ENCODE data around the gene KCNJ12. TPM values are rescaled to one million over a fixed set of nuclear protein-coding genes. Genes with fewer than 3 reads are reported as not detected.
A peak's percentile ranks its signal among the peaks of the same experiment; 100 is the strongest.
"Not testable (repeated sequence)": the region's sequence is repeated elsewhere in the genome, so short reads cannot be mapped to it uniquely, and the experiment has no call there.

KCNJ12 gene
- total RNA-seq, 2 donors from 2014 or later = not detected

- Mint-ChIP-seq H3K9me3 (no peaks in the 10 kb centered on the region), H3K27ac (peak overlapping the region in 1 of 2 donors; percentile 72), H3K36me3 (no peaks in the 10 kb centered on the region)
- no peak for ATAC-seq
- DNase-seq (ENCODE audit: low spot score in 2 of 2) = no peak
These were observed 13.2 kb downstream of the KCNJ12 start for GRCh38 chr17:21389394-21389793.

GRCh38 chr17:21390294-21390693 lies 14.1 kb downstream of the KCNJ12 start:
- DNase-seq (ENCODE audit: low spot score in 2 of 2) = no peak
- H3K27ac Mint-ChIP-seq = peak overlapping the region in 1 of 2 donors; percentile 72
- ATAC-seq = no peak
- no peaks in the 10 kb centered on the region for H3K36me3 Mint-ChIP-seq
- no peaks in the 10 kb centered on the region for H3K9me3 Mint-ChIP-seq

- DNase-seq (ENCODE audit: low spot score in 2 of 2) (no peak), ATAC-seq (no peak)
- Mint-ChIP-seq H3K36me3 (no peaks in the 10 kb centered on the region), H3K27ac (no peak overlapping the region), H3K9me3 (no peaks in the 10 kb centered on the region)
These were observed 16.1 kb downstream of the KCNJ12 start for GRCh38 chr17:21392266-21392665.

- ATAC-seq (no peak), DNase-seq (ENCODE audit: low spot score in 2 of 2) (no peak)
- H3K27ac Mint-ChIP-seq = no peak overlapping the region
- H3K36me3 Mint-ChIP-seq = no peaks in the 10 kb centered on the region
- H3K9me3 Mint-ChIP-seq = no peaks in the 10 kb centered on the region
These were observed 18.1 kb downstream of the KCNJ12 start for GRCh38 chr17:21394265-21394664.

GRCh38 chr17:21395764-21396163 lies 19.6 kb downstream of the KCNJ12 start:
- Mint-ChIP-seq H3K9me3 (no peaks in the 10 kb centered on the region), H3K36me3 (no peaks in the 10 kb centered on the region), H3K27ac (peak overlapping the region in 1 of 2 donors; percentile 62)
- no peak for DNase-seq (ENCODE audit: low spot score in 2 of 2)
- ATAC-seq = no peak

GRCh38 chr17:21396237-21396636 lies 20.1 kb downstream of the KCNJ12 start:
- peak overlapping the region in 1 of 2 donors; percentile 62 for H3K27ac Mint-ChIP-seq
- no peak for DNase-seq (ENCODE audit: low spot score in 2 of 2)
- no peaks in the 10 kb centered on the region for H3K36me3 Mint-ChIP-seq
- H3K9me3 Mint-ChIP-seq = no peaks in the 10 kb centered on the region
- no peak for ATAC-seq

GRCh38 chr17:21397341-21398190 lies 21.4 kb downstream of the KCNJ12 start:
- Mint-ChIP-seq H3K36me3 (no peaks in the 10 kb centered on the region), H3K27ac (no peak overlapping the region), H3K9me3 (no peaks in the 10 kb centered on the region)
- ATAC-seq = no peak
- no peak for DNase-seq (ENCODE audit: low spot score in 2 of 2)

- no peak for DNase-seq (ENCODE audit: low spot score in 2 of 2)
- no peak for ATAC-seq
- Mint-ChIP-seq H3K36me3 (no peaks in the 10 kb centered on the region), H3K9me3 (no peaks in the 10 kb centered on the region), H3K27ac (no peak overlapping the region)
These were observed 23.5 kb downstream of the KCNJ12 start for GRCh38 chr17:21399474-21400186.

GRCh38 chr17:21400187-21400569 lies 24.0 kb downstream of the KCNJ12 start:
- not testable (repeated sequence) for ATAC-seq; H3K36me3 Mint-ChIP-seq; H3K27ac Mint-ChIP-seq; DNase-seq (ENCODE audit: low spot score in 2 of 2); H3K9me3 Mint-ChIP-seq

- H3K9me3 Mint-ChIP-seq = no peaks in the 10 kb centered on the region
- no peaks in the 10 kb centered on the region for H3K36me3 Mint-ChIP-seq
- no peak for DNase-seq (ENCODE audit: low spot score in 2 of 2)
- H3K27ac Mint-ChIP-seq = no peak overlapping the region
- no peak for ATAC-seq
These were observed 24.8 kb downstream of the KCNJ12 start for GRCh38 chr17:21400816-21401593.

- not testable (repeated sequence) for DNase-seq (ENCODE audit: low spot score in 2 of 2); ATAC-seq; H3K36me3 Mint-ChIP-seq; H3K27ac Mint-ChIP-seq; H3K9me3 Mint-ChIP-seq
These were observed 26.0 kb downstream of the KCNJ12 start for GRCh38 chr17:21402166-21402571.

- H3K27ac Mint-ChIP-seq; H3K9me3 Mint-ChIP-seq; DNase-seq (ENCODE audit: low spot score in 2 of 2): not testable (repeated sequence)
These were observed 26.8 kb downstream of the KCNJ12 start for GRCh38 chr17:21402926-21403325.

GRCh38 chr17:21404106-21404505 lies 27.9 kb downstream of the KCNJ12 start:
- not testable (repeated sequence) for H3K36me3 Mint-ChIP-seq; DNase-seq (ENCODE audit: low spot score in 2 of 2); ATAC-seq; H3K27ac Mint-ChIP-seq
- peaks cover 4 to 14% of the 10 kb centered on the region in 2 donors for H3K9me3 Mint-ChIP-seq

More at GRCh38 chr17:21402926-21403325, 26.8 kb downstream of the KCNJ12 start:
- ATAC-seq, H3K36me3 Mint-ChIP-seq: not testable (repeated sequence)

- not testable (repeated sequence) for DNase-seq (ENCODE audit: low spot score in 2 of 2); ATAC-seq; H3K27ac Mint-ChIP-seq; H3K36me3 Mint-ChIP-seq
- peaks cover 5 to 16% of the 10 kb centered on the region in 2 donors for H3K9me3 Mint-ChIP-seq
These were observed 28.4 kb downstream of the KCNJ12 start for GRCh38 chr17:21404539-21404938.

GRCh38 chr17:21404956-21405731 lies 29.0 kb downstream of the KCNJ12 start:
- not testable (repeated sequence) for ATAC-seq; H3K27ac Mint-ChIP-seq; H3K36me3 Mint-ChIP-seq; DNase-seq (ENCODE audit: low spot score in 2 of 2)
- H3K9me3 Mint-ChIP-seq = peaks cover 5 to 16% of the 10 kb centered on the region in 2 donors

- not testable (repeated sequence) for ATAC-seq; DNase-seq (ENCODE audit: low spot score in 2 of 2); H3K36me3 Mint-ChIP-seq; H3K27ac Mint-ChIP-seq
- peaks cover 5 to 16% of the 10 kb centered on the region in 2 donors for H3K9me3 Mint-ChIP-seq
These were observed 29.8 kb downstream of the KCNJ12 start for GRCh38 chr17:21405904-21406400.

Measured in activated naive CD4-positive, alpha-beta T cell treated with anti-CD3 and anti-CD28 coated beads, Interleukin-2, amount 50 U/mL, for 72 hours (primary cell).